ENCODE data around the gene SSU72. TPM values are rescaled to one million over a fixed set of nuclear protein-coding genes. Genes with fewer than 3 reads are reported as not detected.

The SSU72 gene
- total and polyA plus RNA-seq, 2 donors (not counting 3 experiments of a cell fraction or from before 2014, with no cell fraction given): 85.9 to 129 TPM

DNA sequence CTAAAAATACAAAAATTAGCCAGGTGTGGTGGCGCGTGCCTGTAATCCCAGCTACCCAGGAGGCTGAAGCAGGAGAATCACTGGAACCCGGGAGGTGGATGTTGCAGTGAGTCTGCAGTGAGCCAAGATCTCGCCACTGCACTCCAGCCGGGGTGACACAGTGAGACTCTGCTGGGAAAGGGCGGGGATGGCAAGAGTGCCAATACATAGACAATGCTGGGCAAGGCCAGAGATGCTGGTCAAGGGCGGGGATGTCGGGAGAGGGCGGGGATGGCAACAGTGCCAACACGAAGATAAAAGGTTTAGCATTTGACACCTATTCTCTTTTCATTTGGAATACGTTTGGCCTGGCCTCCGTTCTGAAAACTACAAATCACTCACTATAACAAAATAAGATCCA lies 11.0 kb downstream of the SSU72 start:
- ChIA-PET CTCF (no interaction called here), POLR2A (no interaction called here)
- Histone ChIP-seq H4K20me1 (replicated peaks; ENCODE audit: control insufficient read depth, extremely low read depth, insufficient read depth, low read length) (peaks cover 4% of the 10 kb centered on the region), H2AFZ (ENCODE audit: low read depth, low read length) (no peak overlapping the region), H3K4me1 (ENCODE audit: control insufficient read depth, extremely low read depth, insufficient read depth, low read length) (peaks cover 11% of the 10 kb centered on the region), H3K9ac (replicated peaks; ENCODE audit: extremely low read depth, insufficient read depth, low read length) (no peak overlapping the region), H3K79me2 (ENCODE audit: control insufficient read depth, insufficient read depth, low read length) (peaks cover 63% of the 10 kb centered on the region), H3K9me1 (replicated peaks; ENCODE audit: control insufficient read depth, extremely low read depth, insufficient read depth, low read length) (no peaks in the 10 kb centered on the region), H3K27ac (ENCODE audit: insufficient read depth, low read depth, low read length) (no peak overlapping the region), H3K27me3 (ENCODE audit: control insufficient read depth in 2 of 2, insufficient read depth in 2 of 2, low read length in 2 of 2) (no peaks in the 10 kb centered on the region), H3K36me3 (ENCODE audit: control insufficient read depth in 2 of 2, extremely low read depth in 1 of 2, insufficient read depth in 2 of 2, low read length in 2 of 2) (peaks cover 16 to 30% of the 10 kb centered on the region in 2 experiments), H3K4me3 (replicated peaks in 1 of 3; ENCODE audit: insufficient read depth in 1 of 3, low read depth in 1 of 3, low read length in 3 of 3) (no peak overlapping the region), H3K9me3 (replicated peaks; ENCODE audit: control insufficient read depth, insufficient read depth, low read length) (no peaks in the 10 kb centered on the region), H3K4me2 (ENCODE audit: insufficient read depth, low read length) (no peak overlapping the region)
- intact Hi-C loops (cut with micrococcal nuclease): no loop called here
- no TSS peak for BruUV-seq (replicated peaks)
- FAIRE-seq (no peak), DNase-seq (ENCODE audit: low read depth, low spot score) (no peak)
- dilution Hi-C loops (cut with MboI; ENCODE audit: extremely low pct_ligation_motif_present, low sequenced_read_pairs): no loop called here
- TF ChIP-seq FOS (IDR thresholded peaks at IDR 0.05; ENCODE audit: borderline replicate concordance, insufficient read depth, low read length): no peak
- no peak for TF ChIP-seq POLR2AphosphoS5 (IDR thresholded peaks at IDR 0.05; ENCODE audit: insufficient read depth, low read depth, low read length)
- no peak for TF ChIP-seq GATA2 (IDR thresholded peaks at IDR 0.05; ENCODE audit: insufficient read depth, insufficient read length, low read depth, low read length)
- TF ChIP-seq JUN (IDR thresholded peaks at IDR 0.05; ENCODE audit: borderline replicate concordance, insufficient read depth, insufficient read length, low read depth): no peak
- TF ChIP-seq, protein P1, sequence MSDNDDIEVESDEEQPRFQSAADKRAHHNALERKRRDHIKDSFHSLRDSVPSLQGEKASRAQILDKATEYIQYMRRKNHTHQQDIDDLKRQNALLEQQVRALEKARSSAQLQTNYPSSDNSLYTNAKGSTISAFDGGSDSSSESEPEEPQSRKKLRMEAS (IDR thresholded peaks at IDR 0.05; ENCODE audit: insufficient read depth, insufficient read length): no peak
- no peak for TF ChIP-seq MYC (IDR thresholded peaks at IDR 0.05; ENCODE audit: low read depth, low read length)
- TF ChIP-seq POLR2A (IDR thresholded peaks at IDR 0.05; ENCODE audit: low read depth, low read length): no peak
- TF ChIP-seq EZH2 (IDR thresholded peaks at IDR 0.05; ENCODE audit: borderline replicate concordance, low read depth, low read length, severe bottlenecking): no peak
- TF ChIP-seq, protein P2, sequence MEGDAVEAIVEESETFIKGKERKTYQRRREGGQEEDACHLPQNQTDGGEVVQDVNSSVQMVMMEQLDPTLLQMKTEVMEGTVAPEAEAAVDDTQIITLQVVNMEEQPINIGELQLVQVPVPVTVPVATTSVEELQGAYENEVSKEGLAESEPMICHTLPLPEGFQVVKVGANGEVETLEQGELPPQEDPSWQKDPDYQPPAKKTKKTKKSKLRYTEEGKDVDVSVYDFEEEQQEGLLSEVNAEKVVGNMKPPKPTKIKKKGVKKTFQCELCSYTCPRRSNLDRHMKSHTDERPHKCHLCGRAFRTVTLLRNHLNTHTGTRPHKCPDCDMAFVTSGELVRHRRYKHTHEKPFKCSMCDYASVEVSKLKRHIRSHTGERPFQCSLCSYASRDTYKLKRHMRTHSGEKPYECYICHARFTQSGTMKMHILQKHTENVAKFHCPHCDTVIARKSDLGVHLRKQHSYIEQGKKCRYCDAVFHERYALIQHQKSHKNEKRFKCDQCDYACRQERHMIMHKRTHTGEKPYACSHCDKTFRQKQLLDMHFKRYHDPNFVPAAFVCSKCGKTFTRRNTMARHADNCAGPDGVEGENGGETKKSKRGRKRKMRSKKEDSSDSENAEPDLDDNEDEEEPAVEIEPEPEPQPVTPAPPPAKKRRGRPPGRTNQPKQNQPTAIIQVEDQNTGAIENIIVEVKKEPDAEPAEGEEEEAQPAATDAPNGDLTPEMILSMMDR (IDR thresholded peaks at IDR 0.05; ENCODE audit: extremely low read depth in 1 of 2, insufficient read depth in 1 of 2, low read depth in 1 of 2, low read length in 2 of 2): no peak
